GM18858 (cell line): ENCODE data around the gene CNTNAP4.

Experiments
- ATAC-seq: cut with Tn5 transposase; IDR thresholded peaks from one replicate; pipeline ENCODE4 v1.9.1; 2021; ENCODE audit not compliant: unreplicated experiment

CNTNAP4 gene

GRCh38 chr16:76387994-76388393 lies 110.8 kb downstream of the CNTNAP4 start:
- ATAC-seq = no peak

GRCh38 chr16:76389126-76389525 lies 111.9 kb downstream of the CNTNAP4 start:
- ATAC-seq = no peak

GRCh38 chr16:76390476-76390875 lies 113.3 kb downstream of the CNTNAP4 start:
- no peak for ATAC-seq

- ATAC-seq = no peak
These were observed 119.8 kb downstream of the CNTNAP4 start for GRCh38 chr16:76396977-76397376.

- no peak for ATAC-seq
These were observed 132.5 kb downstream of the CNTNAP4 start for GRCh38 chr16:76409706-76410105.

- ATAC-seq = no peak
These were observed 144.4 kb downstream of the CNTNAP4 start for GRCh38 chr16:76421571-76421970.

GRCh38 chr16:76428858-76429257 lies 151.7 kb downstream of the CNTNAP4 start:
- no peak for ATAC-seq

- no peak for ATAC-seq
These were observed 164.2 kb downstream of the CNTNAP4 start for GRCh38 chr16:76441391-76441790.

GRCh38 chr16:76441876-76442275 lies 164.7 kb downstream of the CNTNAP4 start:
- no peak for ATAC-seq

- no peak for ATAC-seq
These were observed 166.8 kb downstream of the CNTNAP4 start for GRCh38 chr16:76443973-76444372.

GRCh38 chr16:76444832-76445231 lies 167.6 kb downstream of the CNTNAP4 start:
- no peak for ATAC-seq

- no peak for ATAC-seq
These were observed 168.6 kb downstream of the CNTNAP4 start for GRCh38 chr16:76445815-76446214.

- no peak for ATAC-seq
These were observed 169.1 kb downstream of the CNTNAP4 start for GRCh38 chr16:76446251-76446650.

GRCh38 chr16:76450890-76451289 lies 173.7 kb downstream of the CNTNAP4 start:
- no peak for ATAC-seq

GRCh38 chr16:76455257-76455656 lies 178.1 kb downstream of the CNTNAP4 start:
- no peak for ATAC-seq

GRCh38 chr16:76456016-76456415 lies 178.8 kb downstream of the CNTNAP4 start:
- ATAC-seq = no peak

- no peak for ATAC-seq
These were observed 181.9 kb downstream of the CNTNAP4 start for GRCh38 chr16:76459111-76459510.

- ATAC-seq = no peak
These were observed 184.6 kb downstream of the CNTNAP4 start for GRCh38 chr16:76461836-76462235.

GRCh38 chr16:76464955-76465620 lies 187.9 kb downstream of the CNTNAP4 start:
- no peak for ATAC-seq

- ATAC-seq = no peak
These were observed 189.7 kb downstream of the CNTNAP4 start for GRCh38 chr16:76466871-76467270.

- ATAC-seq = no peak
These were observed 196.8 kb downstream of the CNTNAP4 start for GRCh38 chr16:76474048-76474447.

- no peak for ATAC-seq
These were observed 200.9 kb downstream of the CNTNAP4 start for GRCh38 chr16:76478105-76478504.

- no peak for ATAC-seq
These were observed 206.2 kb downstream of the CNTNAP4 start for GRCh38 chr16:76483307-76483909.
